Smooth muscle cell (in vitro differentiated cells): ENCODE results near the gene BCL2L11. TPM values are rescaled to one million over a fixed set of nuclear protein-coding genes. Genes with fewer than 3 reads are reported as not detected.

Experiments used
- DNase-seq: peaks from one replicate; lab custom pipeline; 2025; ENCODE audit not compliant: unreplicated experiment; lab: John Stamatoyannopoulos, UW
- H2AFZ ChIP-seq: fragments of 200-600 bp; sonication (generic); 2 replicates; pipeline ENCODE4 v1.6.0; 2016; ENCODE audit warnings: antibody characterized with exemption, low read depth, mild to moderate bottlenecking
- H3F3A ChIP-seq: fragments of 200-600 bp; sonication (generic); 2 replicates; pipeline ENCODE4 v1.6.0; 2017; ENCODE audit warnings: antibody characterized with exemption, low read depth
- H3K27ac ChIP-seq: fragments of 200-600 bp; sonication (generic); 2 replicates; pipeline ENCODE4 v1.5.1; 2016; ENCODE audit warnings: low read depth, mild to moderate bottlenecking
- H3K27me3 ChIP-seq: fragments of 200-600 bp; sonication (generic); 2 replicates; pipeline ENCODE4 v1.6.1; 2016; ENCODE audit warnings: low read depth, mild to moderate bottlenecking
- H3K36me3 ChIP-seq: fragments of 200-600 bp; sonication (generic); 2 replicates; pipeline ENCODE4 v1.5.1; 2016; ENCODE audit warnings: low read depth
- H3K4me1 ChIP-seq: fragments of 200-600 bp; sonication (generic); 2 replicates; pipeline ENCODE4 v1.5.1; 2016; ENCODE audit warnings: low read depth
- H3K4me2 ChIP-seq: fragments of 200-600 bp; sonication (generic); 2 replicates; pipeline ENCODE4 v1.6.0; 2016; ENCODE audit warnings: mild to moderate bottlenecking
- H3K4me3 ChIP-seq: fragments of 200-600 bp; sonication (generic); 2 replicates; pipeline ENCODE4 v1.5.1; 2016; ENCODE audit warnings: mild to moderate bottlenecking
- H3K79me2 ChIP-seq: fragments of 200-600 bp; sonication (generic); 2 replicates; pipeline ENCODE4 v1.6.0; 2016; ENCODE audit warnings: low read depth, mild to moderate bottlenecking
- H3K9ac ChIP-seq: fragments of 200-600 bp; sonication (generic); 2 replicates; pipeline ENCODE4 v1.6.0; 2016; ENCODE audit warnings: low read depth
- H3K9me3 ChIP-seq: fragments of 200-600 bp; sonication (generic); replicated peaks from 2 replicates; pipeline ENCODE4 v1.5.1; 2016; ENCODE audit warnings: low read depth
- H4K20me1 ChIP-seq: fragments of 200-600 bp; sonication (generic); 2 replicates; pipeline ENCODE4 v1.6.0; 2016; ENCODE audit warnings: low read depth
- CTCF ChIP-seq: fragments of 200-600 bp; sonication (generic); IDR thresholded peaks from 2 replicates; pipeline ENCODE4 v1.5.1; 2017; ENCODE audit warnings: borderline replicate concordance, mild to moderate bottlenecking, antibody characterized with exemption; ENCODE audit not compliant: insufficient read depth, poor library complexity, severe bottlenecking
- WGBS: methylation state at CpG from one replicate; pipeline ENCODE4 v1.1.7; 2016; ENCODE audit warnings: low lambda C conversion rate; 5-methylcytosine and 5-hydroxymethylcytosine counted together
- polyA plus RNA-seq: library from polyadenylated mRNA; unstranded; fragments of >200 nt; fragmentation: Nextera tagmentation; extraction: Ambion mirVana; gene quantifications from 2 replicates; pipeline ENCODE4 v1.2.1, GENCODE V29; 2016
- total RNA-seq: library from RNA; depleted of rRNA; stranded (reverse); fragments of >200 nt; gene quantifications from 2 replicates; pipeline ENCODE4 v1.2.3, GENCODE V29; 2014

BCL2L11 gene
- total and polyA plus RNA-seq, 2 experiments from 2014 or later: 4.9 to 10.0 TPM

- Histone ChIP-seq H3K9ac (no peak overlapping the region), H3K27me3 (peaks cover 35% of the 10 kb centered on the region), H3K9me3 (no peaks in the 10 kb centered on the region), H2AFZ (peak overlapping the region; percentile 91), H3K79me2 (peaks cover 24% of the 10 kb centered on the region), H3K27ac (no peak overlapping the region), H3K4me3 (peak overlapping the region; percentile 88), H3K36me3 (no peaks in the 10 kb centered on the region), H3K4me1 (peaks cover 28% of the 10 kb centered on the region), H3F3A (no peaks in the 10 kb centered on the region), H4K20me1 (peaks cover 28% of the 10 kb centered on the region), H3K4me2 (peak overlapping the region; percentile 99)
- WGBS: 2% methylated on average over 76 of the region's 76 CpGs
- no peak for TF ChIP-seq CTCF
- no peak for DNase-seq
Measured at GRCh38 chr2:111118981-111119821, 1.5 kb upstream of the BCL2L11 start.

- Histone ChIP-seq H3K36me3 (no peaks in the 10 kb centered on the region), H3K9me3 (no peaks in the 10 kb centered on the region), H3K27ac (peak overlapping the region; percentile 33), H3K4me2 (peak overlapping the region; percentile 99), H3F3A (no peaks in the 10 kb centered on the region), H2AFZ (peak overlapping the region; percentile 91), H3K4me1 (peaks cover 28% of the 10 kb centered on the region), H3K27me3 (peaks cover 28% of the 10 kb centered on the region), H4K20me1 (peaks cover 35% of the 10 kb centered on the region), H3K79me2 (peaks cover 30% of the 10 kb centered on the region), H3K9ac (peak overlapping the region; percentile 36), H3K4me3 (peak overlapping the region; percentile 88)
- no peak for DNase-seq
- TF ChIP-seq CTCF: no peak
- 2% methylated on average over 19 of the region's 27 CpGs for WGBS
Measured at GRCh38 chr2:111119822-111120252, 877 bp upstream of the BCL2L11 start.

DNA sequence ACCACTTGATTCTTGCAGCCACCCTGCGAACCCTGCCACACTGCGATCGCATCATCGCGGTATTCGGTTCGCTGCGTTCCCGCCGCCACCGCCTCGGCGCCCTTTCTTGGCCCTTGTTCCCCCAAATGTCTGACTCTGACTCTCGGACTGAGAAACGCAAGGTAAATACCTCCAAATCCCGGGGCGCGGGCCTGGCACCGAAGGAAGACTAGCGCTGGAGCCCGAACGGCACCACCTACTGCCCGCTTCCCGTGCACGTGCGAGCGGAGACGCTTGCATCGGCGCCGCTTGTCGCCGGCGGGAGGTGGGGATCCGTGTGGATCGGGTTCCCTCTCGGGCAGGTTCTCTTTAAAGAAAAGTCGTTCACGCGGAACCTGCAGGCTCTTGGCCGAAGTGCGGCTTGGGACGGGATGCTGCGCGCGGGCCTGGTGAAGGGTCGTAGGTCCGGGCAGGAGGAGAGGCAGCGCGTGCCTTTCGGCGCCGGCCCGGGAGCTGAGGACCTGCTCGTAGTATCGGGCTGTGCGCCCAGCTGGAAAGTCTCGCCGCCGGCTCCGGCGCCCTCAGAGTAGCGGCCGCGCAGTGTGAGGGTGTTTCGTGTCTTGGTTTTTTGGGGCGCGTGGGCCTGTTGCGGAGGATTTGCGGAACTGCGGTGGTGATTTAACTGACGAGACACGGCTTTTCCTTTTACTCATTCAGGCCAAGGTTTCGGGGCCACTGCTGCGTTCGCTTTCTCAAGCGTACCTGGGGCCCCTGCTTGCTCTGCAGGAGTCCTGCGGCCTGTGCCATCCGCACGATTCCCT is 514 bp downstream of the BCL2L11 start:
- H3K27me3 ChIP-seq: peaks cover 14% of the 10 kb centered on the region
- H3K4me1 ChIP-seq: peaks cover 28% of the 10 kb centered on the region
- no peaks in the 10 kb centered on the region for H3F3A ChIP-seq
- DNase-seq: no peak
- H3K36me3 ChIP-seq: peaks cover 6% of the 10 kb centered on the region
- H3K4me3 ChIP-seq: peak overlapping the region; percentile 88
- H2AFZ ChIP-seq: peak overlapping the region; percentile 83
- TF ChIP-seq CTCF: no peak
- peak overlapping the region; percentile 22 for H3K27ac ChIP-seq
- peak overlapping the region; percentile 53 for H3K9ac ChIP-seq
- H4K20me1 ChIP-seq: peaks cover 49% of the 10 kb centered on the region
- no peaks in the 10 kb centered on the region for H3K9me3 ChIP-seq
- 1% methylated on average over 80 of the region's 80 CpGs for WGBS
- peak overlapping the region; percentile 99 for H3K4me2 ChIP-seq
- peaks cover 44% of the 10 kb centered on the region for H3K79me2 ChIP-seq
